ENCODE measurements around the gene MEI1.

Gene MEI1

DNA sequence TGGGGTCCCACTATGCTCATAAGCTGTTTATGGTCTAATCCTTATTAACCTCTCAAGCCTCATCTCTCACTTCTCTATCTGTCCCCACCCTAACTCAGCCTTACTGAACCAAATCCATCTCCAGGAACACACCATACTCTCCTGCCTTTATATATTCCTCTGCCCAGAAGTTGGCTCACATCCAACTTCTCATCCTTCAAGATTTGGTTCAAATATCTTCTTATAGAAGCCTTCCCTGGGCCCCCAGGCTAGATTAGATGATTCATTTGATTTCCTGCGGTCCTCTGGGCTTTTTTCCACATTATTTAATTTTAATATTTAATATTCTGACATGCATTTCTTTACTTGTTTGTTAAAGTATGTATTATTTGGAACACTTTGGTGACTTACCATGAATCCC lies 23.2 kb downstream of the MEI1 start:
- Histone ChIP-seq H3F3A (ENCODE audit: control insufficient read depth, insufficient read depth) (no peaks in the 10 kb centered on the region), H3K9me2 (replicated peaks; ENCODE audit: control insufficient read depth, low read length) (no peaks in the 10 kb centered on the region), H3K27me3 (ENCODE audit: control insufficient read depth, low read length) (peaks cover 13% of the 10 kb centered on the region), H3K4me1 (ENCODE audit: control insufficient read depth, low read length) (no peaks in the 10 kb centered on the region), H3K36me3 (ENCODE audit: control insufficient read depth, low read length) (no peaks in the 10 kb centered on the region), H3K27ac (ENCODE audit: low read depth, low read length) (no peak overlapping the region), H3K4me2 (ENCODE audit: low read length) (no peak overlapping the region), H3K9me3 (ENCODE audit: control insufficient read depth, insufficient read depth, low read length) (no peaks in the 10 kb centered on the region), H4K20me1 (ENCODE audit: control insufficient read depth, insufficient read depth, low read depth, low read length) (no peaks in the 10 kb centered on the region), H3K79me2 (ENCODE audit: control insufficient read depth, low read length) (no peaks in the 10 kb centered on the region), H3K4me3 (ENCODE audit: low read length) (no peak overlapping the region)
- TF ChIP-seq CTCF (IDR thresholded peaks at IDR 0.05; ENCODE audit: low read depth, low read length, poor library complexity, severe bottlenecking) (no peak), EZH2phosphoT487 (IDR thresholded peaks at IDR 0.05; ENCODE audit: borderline replicate concordance, low read length) (no peak)

DNA sequence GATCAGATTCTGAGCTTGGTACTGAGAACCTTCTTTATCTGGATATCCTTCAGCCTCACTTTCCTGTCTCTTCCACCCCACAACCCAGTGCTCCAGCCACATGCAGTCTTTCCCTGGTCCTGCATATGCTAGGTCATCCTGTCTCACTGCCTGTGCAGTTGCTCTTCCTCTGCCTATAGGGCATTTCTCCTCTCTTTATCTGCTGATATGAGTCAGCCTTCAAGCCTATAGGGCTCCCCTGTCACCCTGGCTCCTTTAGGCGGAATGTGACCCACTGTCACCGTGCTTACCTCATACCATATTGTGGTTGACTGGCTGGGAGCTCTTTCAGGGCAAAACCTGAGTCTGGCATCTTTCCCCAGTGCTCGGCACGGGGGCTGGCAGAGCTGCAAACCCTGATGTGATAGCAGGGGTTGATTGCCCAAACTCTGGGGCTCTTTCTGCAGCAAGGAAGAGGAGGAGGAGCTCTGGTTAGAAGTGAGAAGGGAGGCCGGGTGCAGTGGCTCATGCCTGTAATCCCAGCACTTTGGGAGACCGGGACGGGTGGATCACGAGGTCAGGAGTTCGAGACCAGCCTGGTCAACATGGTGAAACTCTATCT lies 26.3 kb downstream of the MEI1 start:
- H3K9me2 ChIP-seq (replicated peaks; ENCODE audit: control insufficient read depth, low read length), result no peaks in the 10 kb centered on the region
- H3K27me3 ChIP-seq (ENCODE audit: control insufficient read depth, low read length), result peaks cover 7% of the 10 kb centered on the region
- H3K4me1 ChIP-seq (ENCODE audit: control insufficient read depth, low read length), result no peaks in the 10 kb centered on the region
- no peaks in the 10 kb centered on the region for H3K79me2 ChIP-seq (ENCODE audit: control insufficient read depth, low read length)
- no peak overlapping the region for H3K4me3 ChIP-seq (ENCODE audit: low read length)
- no peaks in the 10 kb centered on the region for H3K9me3 ChIP-seq (ENCODE audit: control insufficient read depth, insufficient read depth, low read length)
- TF ChIP-seq CTCF (IDR thresholded peaks at IDR 0.05; ENCODE audit: low read depth, low read length, poor library complexity, severe bottlenecking) (no peak), EZH2phosphoT487 (IDR thresholded peaks at IDR 0.05; ENCODE audit: borderline replicate concordance, low read length) (no peak)
- no peaks in the 10 kb centered on the region for H4K20me1 ChIP-seq (ENCODE audit: control insufficient read depth, insufficient read depth, low read depth, low read length)
- H3K27ac ChIP-seq (ENCODE audit: low read depth, low read length), result no peak overlapping the region
- no peaks in the 10 kb centered on the region for H3F3A ChIP-seq (ENCODE audit: control insufficient read depth, insufficient read depth)
- H3K36me3 ChIP-seq (ENCODE audit: control insufficient read depth, low read length), result no peaks in the 10 kb centered on the region
- no peak overlapping the region for H3K4me2 ChIP-seq (ENCODE audit: low read length)

DNA sequence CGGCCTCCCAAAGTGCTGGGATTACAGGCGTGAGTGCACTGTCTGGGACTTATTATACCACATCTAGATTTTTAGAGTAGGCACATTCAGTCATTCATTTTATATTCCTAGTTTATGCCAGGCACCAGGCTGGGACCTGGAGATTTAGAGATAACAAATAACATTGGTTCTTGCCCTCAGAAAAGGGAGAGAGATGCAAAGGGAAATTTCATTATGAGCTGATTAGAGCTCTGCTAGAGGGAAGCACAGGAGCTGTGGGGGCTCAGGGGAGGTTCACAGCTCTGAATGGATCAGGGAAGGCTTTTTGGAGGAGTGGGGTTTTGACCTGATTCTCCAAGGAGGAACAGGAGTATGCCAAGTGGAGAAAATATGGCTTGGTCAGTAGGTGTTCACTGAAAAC lies 32.3 kb downstream of the MEI1 start:
- no peaks in the 10 kb centered on the region for H3K36me3 ChIP-seq (ENCODE audit: control insufficient read depth, low read length)
- H3K4me3 ChIP-seq (ENCODE audit: low read length), result no peak overlapping the region
- no peaks in the 10 kb centered on the region for H4K20me1 ChIP-seq (ENCODE audit: control insufficient read depth, insufficient read depth, low read depth, low read length)
- H3F3A ChIP-seq (ENCODE audit: control insufficient read depth, insufficient read depth), result no peaks in the 10 kb centered on the region
- no peak overlapping the region for H3K4me2 ChIP-seq (ENCODE audit: low read length)
- H3K9me2 ChIP-seq (replicated peaks; ENCODE audit: control insufficient read depth, low read length), result no peaks in the 10 kb centered on the region
- no peaks in the 10 kb centered on the region for H3K79me2 ChIP-seq (ENCODE audit: control insufficient read depth, low read length)
- H3K9me3 ChIP-seq (ENCODE audit: control insufficient read depth, insufficient read depth, low read length), result no peaks in the 10 kb centered on the region
- peaks cover 4% of the 10 kb centered on the region for H3K27me3 ChIP-seq (ENCODE audit: control insufficient read depth, low read length)
- TF ChIP-seq EZH2phosphoT487 (IDR thresholded peaks at IDR 0.05; ENCODE audit: borderline replicate concordance, low read length), result no peak
- no peak for TF ChIP-seq CTCF (IDR thresholded peaks at IDR 0.05; ENCODE audit: low read depth, low read length, poor library complexity, severe bottlenecking)
- H3K4me1 ChIP-seq (ENCODE audit: control insufficient read depth, low read length), result no peaks in the 10 kb centered on the region
- H3K27ac ChIP-seq (ENCODE audit: low read depth, low read length), result no peak overlapping the region

Measured in DOHH2 (cell line).